KMS-11 (cell line): Measurements from ENCODE around the gene PTGER2.

ENCODE experiments used
- H2AFZ ChIP-seq: fragments of 200-600 bp; sonication (generic); 2 replicates; pipeline ENCODE4 v1.6.1; 2016; ENCODE audit warnings: antibody characterized with exemption, mixed run types, low read depth
- H3K27ac ChIP-seq: fragments of 200-600 bp; sonication (generic); 2 replicates; pipeline ENCODE4 v1.6.1; 2016; ENCODE audit warnings: mild to moderate bottlenecking, mixed run types
- H3K27me3 ChIP-seq: fragments of 200-600 bp; sonication (generic); 2 replicates; pipeline ENCODE4 v1.6.1; 2017; ENCODE audit warnings: mild to moderate bottlenecking, low read depth, mixed run types, moderate library complexity; ENCODE audit not compliant: insufficient read depth
- H3K36me3 ChIP-seq: fragments of 200-600 bp; sonication (generic); 2 replicates; pipeline ENCODE4 v1.6.1; 2017; ENCODE audit warnings: mild to moderate bottlenecking, mixed run types; ENCODE audit not compliant: insufficient read depth
- H3K4me1 ChIP-seq: fragments of 200-600 bp; sonication (generic); 2 replicates; pipeline ENCODE4 v1.6.1; 2016; ENCODE audit warnings: mild to moderate bottlenecking, low read depth, mixed run types; ENCODE audit not compliant: poor library complexity, severe bottlenecking
- H3K4me2 ChIP-seq: fragments of 200-600 bp; sonication (generic); 2 replicates; pipeline ENCODE4 v1.7.0; 2016; ENCODE audit warnings: mild to moderate bottlenecking, mixed run types
- H3K4me3 ChIP-seq: fragments of 200-600 bp; sonication (generic); IDR thresholded peaks from 2 replicates; pipeline ENCODE4 v1.6.1; 2017; ENCODE audit warnings: low read depth, low read length, mixed read lengths; ENCODE audit not compliant: insufficient read depth
- H3K79me2 ChIP-seq: fragments of 200-600 bp; sonication (generic); 2 replicates; pipeline ENCODE4 v1.6.1; 2016; ENCODE audit warnings: low read depth, mixed run types; ENCODE audit not compliant: insufficient read depth
- H3K9ac ChIP-seq: fragments of 200-600 bp; sonication (generic); 2 replicates; pipeline ENCODE4 v1.6.1; 2016; ENCODE audit warnings: mild to moderate bottlenecking, mixed run types
- H4K20me1 ChIP-seq: fragments of 200-600 bp; sonication (generic); 2 replicates; pipeline ENCODE4 v1.6.1; 2016; ENCODE audit warnings: mild to moderate bottlenecking, mixed run types; ENCODE audit not compliant: insufficient read depth
- CTCF ChIP-seq: fragments of 200-600 bp; sonication (generic); conservative IDR thresholded peaks from 2 replicates; pipeline ENCODE4 v1.6.1; 2017; ENCODE audit warnings: low read depth, mild to moderate bottlenecking, antibody characterized with exemption, low read length, moderate library complexity, mixed read lengths

The PTGER2 gene

DNA sequence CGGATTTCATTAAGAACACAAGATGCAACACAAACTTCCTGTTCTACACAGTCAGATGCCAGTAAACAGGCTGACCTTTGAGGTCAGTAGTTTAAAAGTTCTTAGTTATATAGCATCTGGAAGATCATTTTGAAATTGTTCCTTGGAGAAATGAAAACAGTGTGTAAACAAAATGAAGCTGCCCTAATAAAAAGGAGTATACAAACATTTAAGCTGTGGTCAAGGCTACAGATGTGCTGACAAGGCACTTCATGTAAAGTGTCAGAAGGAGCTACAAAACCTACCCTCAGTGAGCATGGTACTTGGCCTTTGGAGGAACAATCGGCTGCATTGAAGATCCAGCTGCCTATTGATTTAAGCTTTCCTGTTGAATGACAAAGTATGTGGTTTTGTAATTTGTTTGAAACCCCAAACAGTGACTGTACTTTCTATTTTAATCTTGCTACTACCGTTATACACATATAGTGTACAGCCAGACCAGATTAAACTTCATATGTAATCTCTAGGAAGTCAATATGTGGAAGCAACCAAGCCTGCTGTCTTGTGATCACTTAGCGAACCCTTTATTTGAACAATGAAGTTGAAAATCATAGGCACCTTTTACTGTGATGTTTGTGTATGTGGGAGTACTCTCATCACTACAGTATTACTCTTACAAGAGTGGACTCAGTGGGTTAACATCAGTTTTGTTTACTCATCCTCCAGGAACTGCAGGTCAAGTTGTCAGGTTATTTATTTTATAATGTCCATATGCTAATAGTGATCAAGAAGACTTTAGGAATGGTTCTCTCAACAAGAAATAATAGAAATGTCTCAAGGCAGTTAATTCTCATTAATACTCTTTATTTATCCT is 13.5 kb downstream of the PTGER2 start:
- H3K4me2 ChIP-seq = no peak overlapping the region
- no peaks in the 10 kb centered on the region for H3K27me3 ChIP-seq
- no peak overlapping the region for H3K27ac ChIP-seq
- no peak overlapping the region for H2AFZ ChIP-seq
- no peaks in the 10 kb centered on the region for H3K36me3 ChIP-seq
- no peak for TF ChIP-seq CTCF
- no peak overlapping the region for H3K4me3 ChIP-seq
- no peaks in the 10 kb centered on the region for H3K79me2 ChIP-seq
- no peaks in the 10 kb centered on the region for H3K4me1 ChIP-seq
- no peak overlapping the region for H3K9ac ChIP-seq
- no peaks in the 10 kb centered on the region for H4K20me1 ChIP-seq

DNA sequence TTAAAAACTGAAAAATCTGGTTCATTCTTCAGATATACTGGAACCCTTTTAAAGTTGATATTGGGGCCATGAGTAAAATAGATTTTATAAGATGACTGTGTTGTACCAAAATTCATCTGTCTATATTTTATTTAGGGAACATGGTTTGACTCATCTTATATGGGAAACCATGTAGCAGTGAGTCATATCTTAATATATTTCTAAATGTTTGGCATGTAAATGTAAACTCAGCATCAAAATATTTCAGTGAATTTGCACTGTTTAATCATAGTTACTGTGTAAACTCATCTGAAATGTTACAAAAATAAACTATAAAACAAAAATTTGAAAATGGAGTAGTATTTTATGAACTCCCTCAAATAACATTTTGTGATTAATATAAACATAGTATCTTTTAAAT is 14.2 kb downstream of the PTGER2 start:
- no peaks in the 10 kb centered on the region for H3K27me3 ChIP-seq
- H3K79me2 ChIP-seq = no peaks in the 10 kb centered on the region
- no peak overlapping the region for H3K9ac ChIP-seq
- no peaks in the 10 kb centered on the region for H3K36me3 ChIP-seq
- no peak overlapping the region for H3K4me2 ChIP-seq
- no peak overlapping the region for H2AFZ ChIP-seq
- H4K20me1 ChIP-seq = no peaks in the 10 kb centered on the region
- H3K27ac ChIP-seq = no peak overlapping the region
- no peak for TF ChIP-seq CTCF
- no peaks in the 10 kb centered on the region for H3K4me1 ChIP-seq
- no peak overlapping the region for H3K4me3 ChIP-seq

DNA sequence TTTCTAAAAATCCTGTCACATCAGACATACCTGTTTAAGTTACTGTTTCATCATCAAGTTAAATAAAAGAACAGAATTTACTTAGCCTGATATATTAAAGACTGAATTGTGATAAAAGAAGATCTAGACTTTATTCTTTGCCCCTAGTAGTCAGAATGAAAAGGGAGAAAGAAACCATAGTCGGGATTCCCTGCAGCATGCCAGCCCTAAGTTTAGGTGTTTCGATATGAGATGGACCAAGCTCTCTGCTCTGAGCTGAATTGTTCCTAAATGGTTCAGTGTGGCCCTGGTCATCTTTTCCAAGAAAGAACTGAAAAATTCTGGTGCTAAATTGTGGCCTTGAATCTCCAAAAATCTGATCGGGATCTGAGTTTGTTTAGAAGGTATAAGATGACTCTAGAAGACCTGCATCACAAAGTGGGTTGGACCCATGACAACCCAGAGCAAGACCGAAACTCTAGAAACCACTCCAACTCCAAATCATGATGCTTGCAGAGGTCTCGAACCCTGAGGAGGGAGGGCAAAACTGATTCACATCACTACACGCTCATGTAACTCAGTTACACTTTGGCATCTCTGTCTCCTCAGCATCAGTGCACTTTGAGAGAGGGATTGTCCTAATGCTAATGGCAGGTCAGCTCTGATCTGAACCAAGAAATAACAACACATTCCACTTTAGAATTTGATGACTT is 15.7 kb downstream of the PTGER2 start:
- Histone ChIP-seq H2AFZ (no peak overlapping the region), H3K9ac (no peak overlapping the region), H3K27ac (no peak overlapping the region), H3K4me3 (no peak overlapping the region), H3K36me3 (no peaks in the 10 kb centered on the region), H3K4me1 (no peaks in the 10 kb centered on the region), H3K79me2 (no peaks in the 10 kb centered on the region), H3K4me2 (no peak overlapping the region), H4K20me1 (no peaks in the 10 kb centered on the region), H3K27me3 (no peaks in the 10 kb centered on the region)
- no peak for TF ChIP-seq CTCF

- H3K4me1 ChIP-seq = no peaks in the 10 kb centered on the region
- H3K9ac ChIP-seq = no peak overlapping the region
- no peaks in the 10 kb centered on the region for H3K36me3 ChIP-seq
- no peaks in the 10 kb centered on the region for H3K79me2 ChIP-seq
- H2AFZ ChIP-seq = no peak overlapping the region
- H3K27ac ChIP-seq = no peak overlapping the region
- H3K4me3 ChIP-seq = no peak overlapping the region
- H3K27me3 ChIP-seq = no peaks in the 10 kb centered on the region
- TF ChIP-seq CTCF = no peak
- no peaks in the 10 kb centered on the region for H4K20me1 ChIP-seq
- no peak overlapping the region for H3K4me2 ChIP-seq
These were observed 18.2 kb downstream of the PTGER2 start for GRCh38 chr14:52332269-52332668.
